Lung (tissue), 12 donors: ENCODE results near the gene CREB3L4. TPM values are rescaled to one million over a fixed set of nuclear protein-coding genes. Genes with fewer than 3 reads are reported as not detected.
A peak's percentile ranks its signal among the peaks of the same experiment; 100 is the strongest.
"Not testable (repeated sequence)": the region's sequence is repeated elsewhere in the genome, so short reads cannot be mapped to it uniquely, and the experiment has no call there.

Source experiments
- ATAC-seq: fragments of 200-7000 bp; cut with Tn5 transposase; one replicate; pipeline ENCODE4 v1.9.1; 2020; ENCODE audit warnings: moderate number of reproducible peaks; ENCODE audit not compliant: insufficient read depth, low FRiP score
- DNase-seq, 3 donors: peaks; one replicate each; pipeline ENCODE4 v3.0.0-alpha.2; 2013 to 2017
- H3K27ac ChIP-seq, 2 donors: one replicate each; pipeline ENCODE4 v1.5.1; 2013; ENCODE audit warnings: mild to moderate bottlenecking in 2 of 2, moderate library complexity in 2 of 2, control low read depth in 1 of 2, inconsistent platforms in 1 of 2, low read depth in 1 of 2, low read length in 1 of 2
- H3K27me3 ChIP-seq, 3 donors: one replicate each; pipeline ENCODE4 v1.5.1; 2013; ENCODE audit warnings: low read length in 2 of 3; ENCODE audit not compliant: control insufficient read depth in 3 of 3, insufficient read depth in 3 of 3
- H3K36me3 ChIP-seq, 4 donors: one replicate each; pipeline ENCODE4 v1.5.1; 2013; ENCODE audit warnings: low read length in 4 of 4, mild to moderate bottlenecking in 1 of 4, moderate library complexity in 1 of 4; ENCODE audit not compliant: control insufficient read depth in 4 of 4, insufficient read depth in 4 of 4
- H3K4me1 ChIP-seq, 5 donors: one replicate each; pipeline ENCODE4 v1.5.1; 2013; ENCODE audit warnings: low read length in 5 of 5, mild to moderate bottlenecking in 2 of 5, moderate library complexity in 1 of 5; ENCODE audit not compliant: control insufficient read depth in 5 of 5, insufficient read depth in 5 of 5
- H3K4me3 ChIP-seq: one replicate; pipeline ENCODE4 v1.5.1; 2013; ENCODE audit warnings: mild to moderate bottlenecking, control low read depth, moderate library complexity
- H3K9ac ChIP-seq, 2 donors: one replicate each; pipeline ENCODE4 v1.5.1; 2013; ENCODE audit warnings: low read length in 2 of 2, control low read depth in 1 of 2; ENCODE audit not compliant: insufficient read depth in 1 of 2
- H3K9me3 ChIP-seq, 4 donors: one replicate each; pipeline ENCODE4 v1.5.1; 2013; ENCODE audit warnings: low read length in 3 of 4, mild to moderate bottlenecking in 1 of 4, moderate library complexity in 1 of 4; ENCODE audit not compliant: control insufficient read depth in 4 of 4, insufficient read depth in 3 of 4
- CTCF ChIP-seq: IDR thresholded peaks from 2 replicates; pipeline ENCODE4 v1.5.1; 2012; ENCODE audit warnings: mild to moderate bottlenecking; ENCODE audit errors: control extremely low read depth, extremely low read depth
- WGBS, 2 donors: extraction: QIAGEN DNeasy Blood & Tissue Kit; methylation state at CpG; one replicate each; pipeline ENCODE4 v1.1.7; 2013; 5-methylcytosine and 5-hydroxymethylcytosine counted together
- polyA plus RNA-seq, 2 donors: library from polyadenylated mRNA; stranded (reverse); fragments of 200-250 nt; gene quantifications; one replicate each; pipeline ENCODE4 v1.2.1, GENCODE V29; 2013
- total RNA-seq, 2 donors: library from RNA; depleted of rRNA in 1 of 2; stranded (reverse); fragments of >200 nt in 1 of 2; gene quantifications; one replicate each; pipeline ENCODE4 v1.2.1, GENCODE V29; 2014 to 2021
- donor health status: control.
- donor health status: control.
- donor health status: Bipolar disorder and iron deficiency.
- donor health status: healthy.
- donor health status: DM: yes; HTN: yes; CAD: no.

The CREB3L4 gene
- total and polyA plus RNA-seq, 4 donors: 9.5 to 21.8 (median 13.6) TPM

GRCh38 chr1:153977250-153978240 lies 9.8 kb downstream of the CREB3L4 start, which contains the start of gene JTB:
TSS of gene JTB (minus strand) at chr1:153977674. CDS start at chr1:153977252, 422 bp downstream.
- H3K4me1 ChIP-seq: peaks cover 0 to 18% (median 7%) of the 10 kb centered on the region in 5 donors
- peak within 1 kb of the TSS; percentile 93 for H3K27ac ChIP-seq
- peak within 1 kb of the TSS; percentile 66 to 79 for H3K9ac ChIP-seq
- H3K36me3 ChIP-seq: peaks cover 5 to 28% (median 20%) of the 10 kb centered on the region in 4 donors
- H3K4me3 ChIP-seq: peak within 1 kb of the TSS; percentile 93
- H3K27me3 ChIP-seq: no peaks in the 10 kb centered on the region
- DNase-seq: peak; percentile 88 to 91 (median 91)
- no peak for TF ChIP-seq CTCF
- ATAC-seq: peak; percentile 97
- 0% methylated on average over 73 to 75 of the region's 75 CpGs for WGBS, 2 donors
- no peaks in the 10 kb centered on the region for H3K9me3 ChIP-seq

GRCh38 chr1:153978274-153978909 lies 10.7 kb downstream of the CREB3L4 start:
- H3K4me3 ChIP-seq: no peak overlapping the region
- peak overlapping the region in 1 of 2 donors; percentile 79 for H3K9ac ChIP-seq
- TF ChIP-seq CTCF: no peak
- H3K27ac ChIP-seq: peak overlapping the region in 1 of 2 donors; percentile 93
- H3K9me3 ChIP-seq: no peaks in the 10 kb centered on the region
- no peak for DNase-seq
- WGBS, 2 donors: 70 to 74% methylated on average over 9 of the region's 9 CpGs
- no peaks in the 10 kb centered on the region for H3K27me3 ChIP-seq
- ATAC-seq: no peak
- peaks cover 0 to 18% (median 7%) of the 10 kb centered on the region in 5 donors for H3K4me1 ChIP-seq
- peaks cover 5 to 30% (median 18%) of the 10 kb centered on the region in 4 donors for H3K36me3 ChIP-seq

DNA sequence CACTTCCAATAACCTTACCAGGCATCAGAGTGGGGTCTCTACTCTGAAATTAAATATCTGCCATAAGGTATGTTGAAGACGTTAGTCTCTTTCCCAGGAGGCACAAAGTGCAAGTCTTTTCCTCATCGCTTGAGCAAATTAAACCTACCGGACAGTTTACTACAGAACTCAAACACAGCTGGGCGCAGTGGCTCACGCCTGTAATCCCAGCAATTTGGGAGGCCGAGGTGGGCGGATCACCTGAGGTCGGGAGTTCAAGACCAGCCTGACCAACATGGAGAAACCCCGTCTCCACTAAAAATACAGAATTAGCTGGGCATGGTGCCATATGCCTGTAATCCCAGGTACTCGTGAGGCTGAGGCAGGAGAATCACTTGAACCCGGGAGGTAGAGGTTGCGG lies 11.4 kb downstream of the CREB3L4 start:
- WGBS, 2 donors: 94 to 96% methylated on average over 12 of the region's 12 CpGs
- H3K9me3 ChIP-seq, H3K4me3 ChIP-seq, ATAC-seq, DNase-seq, H3K27me3 ChIP-seq, H3K27ac ChIP-seq, H3K9ac ChIP-seq: not testable (repeated sequence)
- Histone ChIP-seq H3K4me1 (peaks cover 0 to 23% (median 8%) of the 10 kb centered on the region in 5 donors), H3K36me3 (peaks cover 5 to 30% (median 16%) of the 10 kb centered on the region in 4 donors)

- DNase-seq, H3K9ac ChIP-seq, ATAC-seq, H3K27ac ChIP-seq, H3K27me3 ChIP-seq, H3K9me3 ChIP-seq, H3K4me3 ChIP-seq: not testable (repeated sequence)
- Histone ChIP-seq H3K4me1 (peaks cover 2 to 34% (median 8%) of the 10 kb centered on the region in 5 donors), H3K36me3 (peaks cover 0 to 16% (median 8%) of the 10 kb centered on the region in 4 donors)
- 85 to 91% methylated on average over 2 of the region's 2 CpGs for WGBS, 2 donors
These were observed 14.0 kb downstream of the CREB3L4 start for GRCh38 chr1:153981735-153982134.
